HEK293 (cell line): ENCODE results near the gene CSMD2.

Experiments
- CTCF ChIA-PET: fragments of 350-600 bp; formaldehyde crosslinking; extraction: SDS; loops from one replicate; lab custom pipeline; 2021; ENCODE audit warnings: antibody characterized with exemption; lab: Yijun Ruan, JAX
- POLR2A ChIA-PET: fragments of 300-600 bp; formaldehyde crosslinking; extraction: SDS; loops from one replicate; lab custom pipeline; 2020; ENCODE audit warnings: antibody characterized with exemption, inconsistent platforms; lab: Yijun Ruan, JAX
- H3K27ac ChIP-seq: fragments of 200-500 bp; sonication (Bioruptor generic); 2 replicates; pipeline ENCODE4 v1.5.1; 2014; ENCODE audit warnings: low read depth, low read length, control low read depth, inconsistent platforms; ENCODE audit errors: extremely low read depth
- H3K36me3 ChIP-seq, 2 experiments: fragments of 200-500 bp in 1 of 2; sonication (Bioruptor generic) in 1 of 2; 1 replicate in 1 of 2; 2 replicates in 1 of 2; pipeline ENCODE4 v1.5.1; 2014 to 2017; ENCODE audit warnings: inconsistent platforms in 2 of 2, low read length in 2 of 2; ENCODE audit not compliant: control insufficient read depth in 2 of 2, insufficient read depth in 1 of 2
- H3K4me1 ChIP-seq: fragments of 200-500 bp; sonication (Bioruptor generic); 2 replicates; pipeline ENCODE4 v1.5.1; 2014; ENCODE audit warnings: mild to moderate bottlenecking, low read length, inconsistent platforms; ENCODE audit not compliant: control insufficient read depth, insufficient read depth
- H3K4me3 ChIP-seq: 2 replicates; pipeline ENCODE4 v1.5.1; 2011; ENCODE audit warnings: low read depth, mild to moderate bottlenecking, control low read depth, low read length, moderate library complexity
- H3K9me3 ChIP-seq: fragments of 200-500 bp; sonication (Bioruptor generic); 2 replicates; pipeline ENCODE4 v1.5.1; 2014; ENCODE audit warnings: low read depth, low read length, inconsistent platforms; ENCODE audit not compliant: control insufficient read depth, insufficient read depth
- IKZF3 ChIP-seq: fragments of 450-650 bp; IDR thresholded peaks from 2 replicates; pipeline ENCODE4 v1.5.0; 2018; ENCODE audit warnings: missing biosample characterization, mild to moderate bottlenecking, missing genetic modification characterization, moderate library complexity
- PRDM4 ChIP-seq: fragments of 450-650 bp; formaldehyde crosslinking; IDR thresholded peaks from 2 replicates; pipeline ENCODE4 v1.5.1; 2017; ENCODE audit warnings: missing biosample characterization, missing genetic modification characterization
- TSHZ1 ChIP-seq: fragments of 450-650 bp; formaldehyde crosslinking; IDR thresholded peaks from 2 replicates; pipeline ENCODE4 v1.5.1; 2016; ENCODE audit warnings: missing biosample characterization, missing genetic modification characterization, borderline replicate concordance
- ZFP3 ChIP-seq: fragments of 450-650 bp; formaldehyde crosslinking; IDR thresholded peaks from 2 replicates; pipeline ENCODE4 v1.5.1; 2016; ENCODE audit warnings: low read depth, missing biosample characterization, missing genetic modification characterization
- ZNF138 ChIP-seq: fragments of 450-650 bp; formaldehyde crosslinking; IDR thresholded peaks from 2 replicates; pipeline ENCODE4 v1.5.1; 2016; ENCODE audit warnings: missing biosample characterization, missing genetic modification characterization, borderline replicate concordance
- ZNF211 ChIP-seq: fragments of 450-650 bp; formaldehyde crosslinking; IDR thresholded peaks from 2 replicates; pipeline ENCODE4 v1.5.1; 2016; ENCODE audit warnings: low read depth, missing biosample characterization, missing genetic modification characterization
- ZNF350 ChIP-seq: fragments of 450-650 bp; formaldehyde crosslinking; IDR thresholded peaks from 2 replicates; pipeline ENCODE4 v1.5.0; 2017; ENCODE audit warnings: missing biosample characterization, mild to moderate bottlenecking, missing genetic modification characterization
- ZNF366 ChIP-seq: fragments of 450-650 bp; formaldehyde crosslinking; conservative IDR thresholded peaks from 2 replicates; pipeline ENCODE4 v1.5.1; 2016; ENCODE audit warnings: missing biosample characterization, missing genetic modification characterization
- ZNF398 ChIP-seq: fragments of 450-650 bp; formaldehyde crosslinking; IDR thresholded peaks from 2 replicates; pipeline ENCODE4 v1.5.1; 2017; ENCODE audit warnings: missing biosample characterization, missing genetic modification characterization
- ZNF426 ChIP-seq: fragments of 450-650 bp; formaldehyde crosslinking; IDR thresholded peaks from 2 replicates; pipeline ENCODE4 v1.5.1; 2017; ENCODE audit warnings: missing biosample characterization, missing genetic modification characterization, mild to moderate bottlenecking, inconsistent platforms, moderate library complexity
- ZNF433 ChIP-seq: fragments of 450-650 bp; formaldehyde crosslinking; IDR thresholded peaks from 2 replicates; pipeline ENCODE4 v1.5.1; 2016; ENCODE audit warnings: missing biosample characterization, missing genetic modification characterization, low read depth
- ZNF514 ChIP-seq: fragments of 450-650 bp; formaldehyde crosslinking; IDR thresholded peaks from 2 replicates; pipeline ENCODE4 v1.5.1; 2016; ENCODE audit warnings: missing biosample characterization, missing genetic modification characterization
- ZNF521 ChIP-seq: fragments of 450-650 bp; formaldehyde crosslinking; IDR thresholded peaks from 2 replicates; pipeline ENCODE4 v1.5.1; 2017; ENCODE audit warnings: missing biosample characterization, mild to moderate bottlenecking, missing genetic modification characterization
- ZNF560 ChIP-seq: fragments of 450-650 bp; formaldehyde crosslinking; IDR thresholded peaks from 2 replicates; pipeline ENCODE4 v1.5.1; 2017; ENCODE audit warnings: missing biosample characterization, missing genetic modification characterization, borderline replicate concordance
- ZNF843 ChIP-seq: fragments of 450-650 bp; formaldehyde crosslinking; IDR thresholded peaks from 2 replicates; pipeline ENCODE4 v1.5.1; 2016; ENCODE audit warnings: missing biosample characterization, missing genetic modification characterization
- ZSCAN16 ChIP-seq: fragments of 450-650 bp; formaldehyde crosslinking; IDR thresholded peaks from 2 replicates; pipeline ENCODE4 v1.5.1; 2016; ENCODE audit warnings: missing biosample characterization, missing genetic modification characterization
- ZXDB ChIP-seq: fragments of 450-650 bp; formaldehyde crosslinking; IDR thresholded peaks from 2 replicates; pipeline ENCODE4 v1.5.1; 2016; ENCODE audit warnings: missing biosample characterization, missing genetic modification characterization

The CSMD2 gene

GRCh38 chr1:33630686-33631085, 534.3 kb downstream of the CSMD2 start (continued):
- TF ChIP-seq PRDM4 (tag by site-specific recombination), result no peak

GRCh38 chr1:33626801-33627200, 538.2 kb downstream of the CSMD2 start:
- H3K4me1 ChIP-seq, result no peaks in the 10 kb centered on the region
- no peaks in the 10 kb centered on the region for H3K9me3 ChIP-seq
- no peak overlapping the region for H3K4me3 ChIP-seq
- H3K27ac ChIP-seq, result no peak overlapping the region
- TF ChIP-seq ZNF366 (no peak), IKZF3 (tag by site-specific recombination) (no peak), ZSCAN16 (tag by site-specific recombination) (no peak), ZFP3 (tag by site-specific recombination) (no peak), ZXDB (tag by site-specific recombination) (no peak), ZNF843 (tag by site-specific recombination) (no peak), ZNF521 (tag by site-specific recombination) (no peak), ZNF514 (tag by site-specific recombination) (no peak), ZNF211 (tag by site-specific recombination) (no peak), PRDM4 (tag by site-specific recombination) (no peak), ZNF398 (no peak), ZNF560 (tag by site-specific recombination) (no peak), TSHZ1 (tag by site-specific recombination) (no peak), ZNF433 (tag by site-specific recombination) (no peak), ZNF350 (tag by site-specific recombination) (no peak), ZNF138 (no peak), ZNF426 (tag by site-specific recombination) (no peak)
- ChIA-PET POLR2A (no interaction called here), CTCF (interaction anchor here (1.5 kb wide), 1 partner anchor 7 kb away, joined by 3 read pairs; no protein-coding TSS in a partner anchor)
- no peaks in the 10 kb centered on the region for H3K36me3 ChIP-seq
